HEK293 (cell line): Measurements from ENCODE around the gene TIPRL.

ENCODE experiments used
- CTCF ChIA-PET: fragments of 350-600 bp; formaldehyde crosslinking; extraction: SDS; loops from one replicate; lab custom pipeline; 2021; ENCODE audit warnings: antibody characterized with exemption; lab: Yijun Ruan, JAX
- POLR2A ChIA-PET: fragments of 300-600 bp; formaldehyde crosslinking; extraction: SDS; loops from one replicate; lab custom pipeline; 2020; ENCODE audit warnings: antibody characterized with exemption, inconsistent platforms; lab: Yijun Ruan, JAX
- H3K27ac ChIP-seq: fragments of 200-500 bp; sonication (Bioruptor generic); 2 replicates; pipeline ENCODE4 v1.5.1; 2014; ENCODE audit warnings: low read depth, low read length, control low read depth, inconsistent platforms; ENCODE audit errors: extremely low read depth
- H3K36me3 ChIP-seq, 2 experiments: fragments of 200-500 bp in 1 of 2; sonication (Bioruptor generic) in 1 of 2; 1 replicate in 1 of 2; 2 replicates in 1 of 2; pipeline ENCODE4 v1.5.1; 2014 to 2017; ENCODE audit warnings: inconsistent platforms in 2 of 2, low read length in 2 of 2; ENCODE audit not compliant: control insufficient read depth in 2 of 2, insufficient read depth in 1 of 2
- H3K4me1 ChIP-seq: fragments of 200-500 bp; sonication (Bioruptor generic); 2 replicates; pipeline ENCODE4 v1.5.1; 2014; ENCODE audit warnings: mild to moderate bottlenecking, low read length, inconsistent platforms; ENCODE audit not compliant: control insufficient read depth, insufficient read depth
- H3K4me3 ChIP-seq: 2 replicates; pipeline ENCODE4 v1.5.1; 2011; ENCODE audit warnings: low read depth, mild to moderate bottlenecking, control low read depth, low read length, moderate library complexity
- H3K9me3 ChIP-seq: fragments of 200-500 bp; sonication (Bioruptor generic); 2 replicates; pipeline ENCODE4 v1.5.1; 2014; ENCODE audit warnings: low read depth, low read length, inconsistent platforms; ENCODE audit not compliant: control insufficient read depth, insufficient read depth
- EGR2 ChIP-seq: fragments of 450-650 bp; formaldehyde crosslinking; IDR thresholded peaks from 2 replicates; pipeline ENCODE4 v1.5.1; 2016; ENCODE audit warnings: low read depth, missing biosample characterization, missing genetic modification characterization
- GLIS2 ChIP-seq: fragments of 450-650 bp; formaldehyde crosslinking; IDR thresholded peaks from 2 replicates; pipeline ENCODE4 v1.5.1; 2016; ENCODE audit warnings: missing biosample characterization, missing genetic modification characterization
- KLF9 ChIP-seq: fragments of 450-650 bp; formaldehyde crosslinking; IDR thresholded peaks from 2 replicates; pipeline ENCODE4 v1.5.1; 2016; ENCODE audit warnings: missing biosample characterization, missing genetic modification characterization, low read depth
- OSR2 ChIP-seq: fragments of 450-650 bp; formaldehyde crosslinking; IDR thresholded peaks from 2 replicates; pipeline ENCODE4 v1.5.1; 2016; ENCODE audit warnings: missing biosample characterization, missing genetic modification characterization
- SALL2 ChIP-seq: fragments of 450-650 bp; formaldehyde crosslinking; IDR thresholded peaks from 2 replicates; pipeline ENCODE4 v1.5.0; 2017; ENCODE audit warnings: missing biosample characterization, mild to moderate bottlenecking, missing genetic modification characterization, borderline replicate concordance
- ZFP41 ChIP-seq: fragments of 450-650 bp; formaldehyde crosslinking; IDR thresholded peaks from 2 replicates; pipeline ENCODE4 v1.5.1; 2016; ENCODE audit warnings: missing biosample characterization, missing genetic modification characterization, borderline replicate concordance
- ZNF10 ChIP-seq: fragments of 450-650 bp; formaldehyde crosslinking; IDR thresholded peaks from 2 replicates; pipeline ENCODE4 v1.5.1; 2017; ENCODE audit warnings: missing biosample characterization, missing genetic modification characterization
- ZNF140 ChIP-seq: fragments of 450-650 bp; formaldehyde crosslinking; IDR thresholded peaks from 2 replicates; pipeline ENCODE4 v1.5.1; 2016; ENCODE audit warnings: missing biosample characterization, missing genetic modification characterization
- ZNF146 ChIP-seq: fragments of 450-650 bp; formaldehyde crosslinking; IDR thresholded peaks from 2 replicates; pipeline ENCODE4 v1.5.1; 2016; ENCODE audit warnings: missing biosample characterization, missing genetic modification characterization
- ZNF175 ChIP-seq: fragments of 450-650 bp; formaldehyde crosslinking; IDR thresholded peaks from 2 replicates; pipeline ENCODE4 v1.5.1; 2016; ENCODE audit warnings: missing biosample characterization, missing genetic modification characterization
- ZNF214 ChIP-seq: fragments of 450-650 bp; formaldehyde crosslinking; IDR thresholded peaks from 2 replicates; pipeline ENCODE4 v1.5.1; 2017; ENCODE audit warnings: missing biosample characterization, mild to moderate bottlenecking, missing genetic modification characterization, borderline replicate concordance
- ZNF274 ChIP-seq, 2 experiments: fragments of 200-500 bp in 1 of 2; fragments of 450-650 bp in 1 of 2; sonication (Bioruptor generic) in 1 of 2; formaldehyde crosslinking in 1 of 2; IDR thresholded peaks; 2 replicates each; pipeline versions ENCODE4 v1.5.1 to v1.6.1; 2014 to 2016; ENCODE audit warnings: borderline replicate concordance in 1 of 2, inconsistent platforms in 1 of 2, low read length in 1 of 2, missing biosample characterization in 1 of 2, missing genetic modification characterization in 1 of 2
- ZNF292 ChIP-seq: fragments of 450-650 bp; formaldehyde crosslinking; IDR thresholded peaks from 2 replicates; pipeline ENCODE4 v1.5.1; 2016; ENCODE audit warnings: low read depth, missing biosample characterization, missing genetic modification characterization, borderline replicate concordance
- ZNF302 ChIP-seq: fragments of 450-650 bp; formaldehyde crosslinking; IDR thresholded peaks from 2 replicates; pipeline ENCODE4 v1.5.1; 2016; ENCODE audit warnings: missing biosample characterization, missing genetic modification characterization, low read depth
- ZNF311 ChIP-seq: fragments of 450-650 bp; formaldehyde crosslinking; IDR thresholded peaks from 2 replicates; pipeline ENCODE4 v1.5.1; 2017; ENCODE audit warnings: missing biosample characterization, missing genetic modification characterization, borderline replicate concordance
- ZNF324 ChIP-seq: fragments of 450-650 bp; formaldehyde crosslinking; IDR thresholded peaks from 2 replicates; pipeline ENCODE4 v1.5.1; 2016; ENCODE audit warnings: missing biosample characterization, missing genetic modification characterization
- ZNF404 ChIP-seq: fragments of 450-650 bp; formaldehyde crosslinking; IDR thresholded peaks from 2 replicates; pipeline ENCODE4 v1.5.1; 2017; ENCODE audit warnings: missing biosample characterization, missing genetic modification characterization
- ZNF426 ChIP-seq: fragments of 450-650 bp; formaldehyde crosslinking; IDR thresholded peaks from 2 replicates; pipeline ENCODE4 v1.5.1; 2017; ENCODE audit warnings: missing biosample characterization, missing genetic modification characterization, mild to moderate bottlenecking, inconsistent platforms, moderate library complexity
- ZNF623 ChIP-seq: fragments of 450-650 bp; formaldehyde crosslinking; IDR thresholded peaks from 2 replicates; pipeline ENCODE4 v1.5.1; 2016; ENCODE audit warnings: missing biosample characterization, missing genetic modification characterization
- ZNF626 ChIP-seq: fragments of 450-650 bp; sonication (Bioruptor Pico); formaldehyde crosslinking; IDR thresholded peaks from 2 replicates; pipeline ENCODE4 v1.5.1; 2018; ENCODE audit warnings: missing biosample characterization, missing genetic modification characterization, inconsistent platforms
- ZNF670 ChIP-seq: fragments of 450-650 bp; formaldehyde crosslinking; IDR thresholded peaks from 2 replicates; pipeline ENCODE4 v1.5.1; 2016; ENCODE audit warnings: missing biosample characterization, missing genetic modification characterization, low read depth
- ZNF843 ChIP-seq: fragments of 450-650 bp; formaldehyde crosslinking; IDR thresholded peaks from 2 replicates; pipeline ENCODE4 v1.5.1; 2016; ENCODE audit warnings: missing biosample characterization, missing genetic modification characterization
- ZSCAN30 ChIP-seq: fragments of 450-650 bp; IDR thresholded peaks from 2 replicates; pipeline ENCODE4 v1.5.1; 2018; ENCODE audit warnings: missing biosample characterization, mild to moderate bottlenecking, missing genetic modification characterization, moderate library complexity
- TF ChIP-seq, protein P1 (sequence below): fragments of 450-650 bp; formaldehyde crosslinking; optimal IDR thresholded peaks from 2 replicates; pipeline ENCODE3; 2016; ENCODE audit warnings: missing biosample characterization, mild to moderate bottlenecking, missing genetic modification characterization
- TF ChIP-seq, protein P2 (sequence below): fragments of 450-650 bp; formaldehyde crosslinking; IDR thresholded peaks from 2 replicates; pipeline ENCODE4 v1.5.1; 2016; ENCODE audit warnings: missing biosample characterization, missing genetic modification characterization, low read depth
- TF ChIP-seq, protein P3 (sequence below): fragments of 450-650 bp; formaldehyde crosslinking; IDR thresholded peaks from 2 replicates; pipeline ENCODE4 v1.5.1; 2016; ENCODE audit warnings: missing biosample characterization, missing genetic modification characterization, borderline replicate concordance
- TF ChIP-seq, protein P4 (sequence below): fragments of 450-650 bp; formaldehyde crosslinking; IDR thresholded peaks from 2 replicates; pipeline ENCODE4; 2016; ENCODE audit warnings: missing biosample characterization, missing genetic modification characterization
- TF ChIP-seq, protein P5 (sequence below): fragments of 450-650 bp; formaldehyde crosslinking; IDR thresholded peaks from 2 replicates; pipeline ENCODE4 v1.5.1; 2016; ENCODE audit warnings: missing biosample characterization, missing genetic modification characterization

TIPRL gene

DNA sequence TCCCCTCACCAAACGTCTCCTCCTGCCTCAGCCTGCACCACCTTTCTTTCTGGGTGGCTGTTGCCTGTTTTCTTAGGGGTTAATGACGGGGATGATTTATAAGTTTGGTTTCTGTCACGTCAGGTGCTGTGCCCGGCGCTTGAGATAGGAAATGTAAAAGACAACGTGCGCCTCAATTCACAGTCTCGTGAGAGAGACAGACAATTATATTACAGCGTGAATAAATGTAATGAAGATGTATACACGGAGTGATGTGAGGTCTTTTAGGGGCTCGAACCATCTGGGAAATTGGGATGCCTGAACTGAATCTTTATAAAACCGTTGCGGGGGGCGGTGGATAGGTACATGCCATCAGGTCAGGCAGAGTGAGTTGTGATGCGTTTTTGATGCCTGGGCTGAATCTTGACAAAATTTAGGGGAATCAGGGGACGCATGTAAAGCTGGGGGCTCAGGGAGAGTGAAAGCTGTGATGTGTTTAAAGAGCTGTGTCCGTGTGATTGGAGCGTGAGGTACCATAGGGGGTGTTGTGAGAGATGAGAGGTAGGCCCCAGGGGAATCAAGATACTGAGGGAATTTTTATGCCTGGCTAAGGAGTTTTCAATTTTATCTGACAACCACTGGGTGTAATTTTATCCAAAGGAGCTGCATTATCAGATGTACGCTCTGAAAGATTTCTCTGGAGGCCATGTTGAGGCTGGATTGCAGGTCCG lies 831 bp downstream of the TIPRL start:
- POLR2A ChIA-PET = interaction anchor here (1.0 to 1.7 kb wide), 2 partner anchors 47 to 203 kb away, joined by 3 to 4 read pairs; no protein-coding TSS in a partner anchor
- Histone ChIP-seq H3K9me3 (no peaks in the 10 kb centered on the region), H3K4me1 (peaks cover 9% of the 10 kb centered on the region), H3K4me3 (peak overlapping the region; percentile 93), H3K27ac (peak overlapping the region; percentile 87), H3K36me3 (peaks cover 1 to 2% of the 10 kb centered on the region in 2 experiments; a peak in 2 of 3 replicates)
- CTCF ChIA-PET = interaction anchor here (0.6 to 1.8 kb wide), 6 partner anchors 22 to 936 kb away, joined by 3 to 5 read pairs (median 4); no protein-coding TSS in a partner anchor
- TF ChIP-seq, protein P1, sequence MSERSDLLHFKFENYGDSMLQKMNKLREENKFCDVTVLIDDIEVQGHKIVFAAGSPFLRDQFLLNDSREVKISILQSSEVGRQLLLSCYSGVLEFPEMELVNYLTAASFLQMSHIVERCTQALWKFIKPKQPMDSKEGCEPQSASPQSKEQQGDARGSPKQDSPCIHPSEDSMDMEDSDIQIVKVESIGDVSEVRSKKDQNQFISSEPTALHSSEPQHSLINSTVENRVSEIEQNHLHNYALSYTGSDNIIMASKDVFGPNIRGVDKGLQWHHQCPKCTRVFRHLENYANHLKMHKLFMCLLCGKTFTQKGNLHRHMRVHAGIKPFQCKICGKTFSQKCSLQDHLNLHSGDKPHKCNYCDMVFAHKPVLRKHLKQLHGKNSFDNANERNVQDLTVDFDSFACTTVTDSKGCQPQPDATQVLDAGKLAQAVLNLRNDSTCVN (tag by site-specific recombination) = no peak
- TF ChIP-seq ZNF626 (tag by site-specific recombination) = no peak
- no peak for TF ChIP-seq OSR2
- TF ChIP-seq, protein P2, sequence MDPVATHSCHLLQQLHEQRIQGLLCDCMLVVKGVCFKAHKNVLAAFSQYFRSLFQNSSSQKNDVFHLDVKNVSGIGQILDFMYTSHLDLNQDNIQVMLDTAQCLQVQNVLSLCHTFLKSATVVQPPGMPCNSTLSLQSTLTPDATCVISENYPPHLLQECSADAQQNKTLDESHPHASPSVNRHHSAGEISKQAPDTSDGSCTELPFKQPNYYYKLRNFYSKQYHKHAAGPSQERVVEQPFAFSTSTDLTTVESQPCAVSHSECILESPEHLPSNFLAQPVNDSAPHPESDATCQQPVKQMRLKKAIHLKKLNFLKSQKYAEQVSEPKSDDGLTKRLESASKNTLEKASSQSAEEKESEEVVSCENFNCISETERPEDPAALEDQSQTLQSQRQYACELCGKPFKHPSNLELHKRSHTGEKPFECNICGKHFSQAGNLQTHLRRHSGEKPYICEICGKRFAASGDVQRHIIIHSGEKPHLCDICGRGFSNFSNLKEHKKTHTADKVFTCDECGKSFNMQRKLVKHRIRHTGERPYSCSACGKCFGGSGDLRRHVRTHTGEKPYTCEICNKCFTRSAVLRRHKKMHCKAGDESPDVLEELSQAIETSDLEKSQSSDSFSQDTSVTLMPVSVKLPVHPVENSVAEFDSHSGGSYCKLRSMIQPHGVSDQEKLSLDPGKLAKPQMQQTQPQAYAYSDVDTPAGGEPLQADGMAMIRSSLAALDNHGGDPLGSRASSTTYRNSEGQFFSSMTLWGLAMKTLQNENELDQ (tag by site-specific recombination) = no peak
- TF ChIP-seq, protein P3, sequence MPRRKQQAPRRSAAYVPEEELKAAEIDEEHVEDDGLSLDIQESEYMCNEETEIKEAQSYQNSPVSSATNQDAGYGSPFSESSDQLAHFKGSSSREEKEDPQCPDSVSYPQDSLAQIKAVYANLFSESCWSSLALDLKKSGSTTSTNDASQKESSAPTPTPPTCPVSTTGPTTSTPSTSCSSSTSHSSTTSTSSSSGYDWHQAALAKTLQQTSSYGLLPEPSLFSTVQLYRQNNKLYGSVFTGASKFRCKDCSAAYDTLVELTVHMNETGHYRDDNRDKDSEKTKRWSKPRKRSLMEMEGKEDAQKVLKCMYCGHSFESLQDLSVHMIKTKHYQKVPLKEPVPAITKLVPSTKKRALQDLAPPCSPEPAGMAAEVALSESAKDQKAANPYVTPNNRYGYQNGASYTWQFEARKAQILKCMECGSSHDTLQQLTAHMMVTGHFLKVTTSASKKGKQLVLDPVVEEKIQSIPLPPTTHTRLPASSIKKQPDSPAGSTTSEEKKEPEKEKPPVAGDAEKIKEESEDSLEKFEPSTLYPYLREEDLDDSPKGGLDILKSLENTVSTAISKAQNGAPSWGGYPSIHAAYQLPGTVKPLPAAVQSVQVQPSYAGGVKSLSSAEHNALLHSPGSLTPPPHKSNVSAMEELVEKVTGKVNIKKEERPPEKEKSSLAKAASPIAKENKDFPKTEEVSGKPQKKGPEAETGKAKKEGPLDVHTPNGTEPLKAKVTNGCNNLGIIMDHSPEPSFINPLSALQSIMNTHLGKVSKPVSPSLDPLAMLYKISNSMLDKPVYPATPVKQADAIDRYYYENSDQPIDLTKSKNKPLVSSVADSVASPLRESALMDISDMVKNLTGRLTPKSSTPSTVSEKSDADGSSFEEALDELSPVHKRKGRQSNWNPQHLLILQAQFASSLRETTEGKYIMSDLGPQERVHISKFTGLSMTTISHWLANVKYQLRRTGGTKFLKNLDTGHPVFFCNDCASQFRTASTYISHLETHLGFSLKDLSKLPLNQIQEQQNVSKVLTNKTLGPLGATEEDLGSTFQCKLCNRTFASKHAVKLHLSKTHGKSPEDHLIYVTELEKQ (tag by site-specific recombination) = no peak
- no peak for TF ChIP-seq ZNF404 (tag by site-specific recombination)
- TF ChIP-seq, protein P4, sequence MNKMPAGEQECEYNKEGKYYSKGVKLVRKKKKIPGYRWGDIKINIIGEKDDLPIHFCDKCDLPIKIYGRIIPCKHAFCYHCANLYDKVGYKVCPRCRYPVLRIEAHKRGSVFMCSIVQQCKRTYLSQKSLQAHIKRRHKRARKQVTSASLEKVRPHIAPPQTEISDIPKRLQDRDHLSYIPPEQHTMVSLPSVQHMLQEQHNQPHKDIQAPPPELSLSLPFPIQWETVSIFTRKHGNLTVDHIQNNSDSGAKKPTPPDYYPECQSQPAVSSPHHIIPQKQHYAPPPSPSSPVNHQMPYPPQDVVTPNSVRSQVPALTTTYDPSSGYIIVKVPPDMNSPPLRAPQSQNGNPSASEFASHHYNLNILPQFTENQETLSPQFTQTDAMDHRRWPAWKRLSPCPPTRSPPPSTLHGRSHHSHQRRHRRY (tag by site-specific recombination) = no peak
- TF ChIP-seq ZNF10 (tag by site-specific recombination) = peak; percentile 72
- no peak for TF ChIP-seq ZFP41 (tag by site-specific recombination)
- no peak for TF ChIP-seq ZNF140 (tag by site-specific recombination)
- TF ChIP-seq ZNF670 (tag by site-specific recombination) = no peak
- no peak for TF ChIP-seq ZSCAN30 (tag by site-specific recombination)
- TF ChIP-seq ZNF175 (tag by site-specific recombination) = no peak
- TF ChIP-seq ZNF302 = no peak
- no peak for TF ChIP-seq SALL2
- no peak for TF ChIP-seq ZNF292 (tag by site-specific recombination)
- TF ChIP-seq, protein P5, sequence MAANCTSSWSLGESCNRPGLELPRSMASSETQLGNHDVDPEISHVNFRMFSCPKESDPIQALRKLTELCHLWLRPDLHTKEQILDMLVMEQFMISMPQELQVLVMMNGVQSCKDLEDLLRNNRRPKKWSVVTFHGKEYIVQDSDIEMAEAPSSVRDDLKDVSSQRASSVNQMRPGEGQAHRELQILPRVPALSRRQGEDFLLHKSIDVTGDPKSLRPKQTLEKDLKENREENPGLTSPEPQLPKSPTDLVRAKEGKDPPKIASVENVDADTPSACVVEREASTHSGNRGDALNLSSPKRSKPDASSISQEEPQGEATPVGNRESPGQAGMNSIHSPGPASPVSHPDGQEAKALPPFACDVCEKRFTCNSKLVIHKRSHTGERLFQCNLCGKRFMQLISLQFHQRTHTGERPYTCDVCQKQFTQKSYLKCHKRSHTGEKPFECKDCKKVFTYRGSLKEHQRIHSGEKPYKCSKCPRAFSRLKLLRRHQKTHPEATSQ (tag by site-specific recombination) = no peak
- TF ChIP-seq KLF9 = no peak
- TF ChIP-seq ZNF843 (tag by site-specific recombination) = no peak
- no peak for TF ChIP-seq ZNF146
- no peak for TF ChIP-seq ZNF214 (tag by site-specific recombination)
- no peak for TF ChIP-seq ZNF274 (IDR thresholded peaks at IDR 0.05; ENCODE audit: low read length)
- no peak for TF ChIP-seq ZNF274 (tag by site-specific recombination; IDR thresholded peaks at IDR 0.05; ENCODE audit: borderline replicate concordance)
- TF ChIP-seq ZNF311 (tag by site-specific recombination) = no peak
- TF ChIP-seq ZNF324 (tag by site-specific recombination) = no peak
- no peak for TF ChIP-seq ZNF426
- TF ChIP-seq GLIS2 (tag by site-specific recombination) = peak; percentile 78
- TF ChIP-seq ZNF623 = no peak
- no peak for TF ChIP-seq EGR2 (tag by site-specific recombination)
